ENCODE data around the gene SIGLEC12. TPM values are rescaled to one million over a fixed set of nuclear protein-coding genes. Genes with fewer than 3 reads are reported as not detected.

Gene SIGLEC12
- not detected in 3 replicates for total RNA-seq
- long read RNA-seq = 0 reads

DNA sequence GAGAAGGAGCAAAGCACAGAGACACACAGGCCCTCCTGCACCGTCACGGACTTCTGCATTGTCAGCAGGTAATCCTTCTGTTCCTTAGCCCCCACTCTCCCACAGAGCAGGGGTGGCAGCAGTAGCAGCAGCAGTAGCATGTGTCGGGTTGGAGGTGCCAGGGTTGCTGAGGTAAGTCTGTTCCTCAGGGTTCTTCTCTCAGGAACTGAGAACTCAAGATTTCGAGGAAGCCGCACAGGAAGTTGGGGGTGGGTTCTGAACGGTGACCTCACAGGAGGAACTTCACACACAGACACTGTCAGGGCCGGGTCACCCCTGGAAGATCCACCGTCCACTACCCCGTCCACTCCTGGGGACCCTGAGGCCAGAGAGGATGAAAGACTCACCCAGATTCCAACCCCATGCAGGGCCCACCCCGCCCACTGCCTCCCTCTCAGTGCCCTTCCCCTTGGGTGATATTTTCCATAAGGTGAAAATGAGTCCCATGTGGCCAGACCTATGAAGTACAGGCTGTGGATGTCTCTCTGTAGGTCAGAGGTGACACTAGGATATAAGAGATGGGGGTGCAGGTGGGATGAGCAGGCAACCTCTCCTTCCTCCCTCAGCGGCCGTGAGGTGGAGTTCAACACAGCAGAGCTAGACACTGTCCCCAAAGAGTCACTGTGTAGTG is at the start of gene SIGLEC12:
Gene SIGLEC12 (minus strand): TSS at position 207 of the 670 bp plus-strand sequence. CDS start 67 bp downstream, at position 140.
- Mint-ChIP-seq H3K27me3 (ENCODE audit: low read depth) (no peaks in the 10 kb centered on the region), H3K4me1 (ENCODE audit: low read depth) (no peaks in the 10 kb centered on the region), H3K27ac (ENCODE audit: unreplicated experiment) (no peak within 1 kb of the TSS), H3K9me3 (ENCODE audit: low read depth) (peaks cover 14% of the 10 kb centered on the region), H3K4me3 (ENCODE audit: unreplicated experiment) (no peak within 1 kb of the TSS), H3K36me3 (ENCODE audit: low read depth) (no peaks in the 10 kb centered on the region)
- TF ChIP-seq, protein P1, sequence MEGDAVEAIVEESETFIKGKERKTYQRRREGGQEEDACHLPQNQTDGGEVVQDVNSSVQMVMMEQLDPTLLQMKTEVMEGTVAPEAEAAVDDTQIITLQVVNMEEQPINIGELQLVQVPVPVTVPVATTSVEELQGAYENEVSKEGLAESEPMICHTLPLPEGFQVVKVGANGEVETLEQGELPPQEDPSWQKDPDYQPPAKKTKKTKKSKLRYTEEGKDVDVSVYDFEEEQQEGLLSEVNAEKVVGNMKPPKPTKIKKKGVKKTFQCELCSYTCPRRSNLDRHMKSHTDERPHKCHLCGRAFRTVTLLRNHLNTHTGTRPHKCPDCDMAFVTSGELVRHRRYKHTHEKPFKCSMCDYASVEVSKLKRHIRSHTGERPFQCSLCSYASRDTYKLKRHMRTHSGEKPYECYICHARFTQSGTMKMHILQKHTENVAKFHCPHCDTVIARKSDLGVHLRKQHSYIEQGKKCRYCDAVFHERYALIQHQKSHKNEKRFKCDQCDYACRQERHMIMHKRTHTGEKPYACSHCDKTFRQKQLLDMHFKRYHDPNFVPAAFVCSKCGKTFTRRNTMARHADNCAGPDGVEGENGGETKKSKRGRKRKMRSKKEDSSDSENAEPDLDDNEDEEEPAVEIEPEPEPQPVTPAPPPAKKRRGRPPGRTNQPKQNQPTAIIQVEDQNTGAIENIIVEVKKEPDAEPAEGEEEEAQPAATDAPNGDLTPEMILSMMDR (IDR thresholded peaks at IDR 0.05) = no peak
- DNase-seq (ENCODE audit: low spot score) = no peak

DNA sequence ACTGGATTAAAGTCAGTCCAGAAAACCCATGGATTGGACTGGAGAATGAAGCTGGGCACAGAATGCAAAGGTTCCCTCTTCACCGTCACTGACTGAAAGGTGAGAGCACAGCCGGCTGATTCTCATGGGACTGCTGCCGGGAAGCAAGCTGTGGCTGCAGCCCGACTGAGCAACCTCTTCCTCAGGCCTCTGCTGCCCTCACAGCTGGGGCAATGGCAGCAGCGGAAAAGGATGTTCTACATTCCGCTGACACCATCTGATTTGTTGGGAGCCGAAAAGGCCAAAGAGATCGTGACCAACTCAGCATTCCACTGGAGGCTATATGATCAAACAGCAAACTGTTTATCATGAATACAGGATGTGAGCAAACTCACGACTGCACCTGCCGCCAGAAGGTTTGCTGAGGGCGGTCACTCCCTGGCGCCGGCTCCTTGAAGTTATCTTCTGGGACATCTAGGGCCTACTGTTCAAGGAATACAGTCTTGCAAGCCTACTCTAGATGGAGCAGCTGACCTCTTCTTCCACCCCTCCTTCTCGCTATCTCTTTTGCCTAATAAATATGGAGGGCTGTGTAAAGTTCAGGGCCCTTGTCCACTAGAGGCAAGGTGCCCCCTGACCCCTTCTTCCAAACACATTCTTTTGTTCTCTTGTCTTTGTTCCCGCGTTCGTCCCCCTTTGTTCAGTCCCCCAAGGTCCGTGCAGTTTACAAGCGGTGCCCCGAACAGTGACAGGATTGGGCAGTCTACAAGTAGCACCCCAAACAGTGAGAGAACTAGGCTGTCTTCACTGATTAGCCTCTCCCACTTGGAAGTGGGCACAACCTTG is 49.5 kb upstream of the SIGLEC12 start:
- no peak for DNase-seq (ENCODE audit: low spot score)
- no peaks in the 10 kb centered on the region for H3K27me3 Mint-ChIP-seq (ENCODE audit: low read depth)
- no peaks in the 10 kb centered on the region for H3K4me1 Mint-ChIP-seq (ENCODE audit: low read depth)
- no peak overlapping the region for H3K27ac Mint-ChIP-seq (ENCODE audit: unreplicated experiment)
- TF ChIP-seq, protein P1 (IDR thresholded peaks at IDR 0.05) = no peak
- H3K4me3 Mint-ChIP-seq (ENCODE audit: unreplicated experiment) = no peak overlapping the region
- H3K9me3 Mint-ChIP-seq (ENCODE audit: low read depth) = peaks cover 3% of the 10 kb centered on the region
- H3K36me3 Mint-ChIP-seq (ENCODE audit: low read depth) = no peaks in the 10 kb centered on the region

DNA sequence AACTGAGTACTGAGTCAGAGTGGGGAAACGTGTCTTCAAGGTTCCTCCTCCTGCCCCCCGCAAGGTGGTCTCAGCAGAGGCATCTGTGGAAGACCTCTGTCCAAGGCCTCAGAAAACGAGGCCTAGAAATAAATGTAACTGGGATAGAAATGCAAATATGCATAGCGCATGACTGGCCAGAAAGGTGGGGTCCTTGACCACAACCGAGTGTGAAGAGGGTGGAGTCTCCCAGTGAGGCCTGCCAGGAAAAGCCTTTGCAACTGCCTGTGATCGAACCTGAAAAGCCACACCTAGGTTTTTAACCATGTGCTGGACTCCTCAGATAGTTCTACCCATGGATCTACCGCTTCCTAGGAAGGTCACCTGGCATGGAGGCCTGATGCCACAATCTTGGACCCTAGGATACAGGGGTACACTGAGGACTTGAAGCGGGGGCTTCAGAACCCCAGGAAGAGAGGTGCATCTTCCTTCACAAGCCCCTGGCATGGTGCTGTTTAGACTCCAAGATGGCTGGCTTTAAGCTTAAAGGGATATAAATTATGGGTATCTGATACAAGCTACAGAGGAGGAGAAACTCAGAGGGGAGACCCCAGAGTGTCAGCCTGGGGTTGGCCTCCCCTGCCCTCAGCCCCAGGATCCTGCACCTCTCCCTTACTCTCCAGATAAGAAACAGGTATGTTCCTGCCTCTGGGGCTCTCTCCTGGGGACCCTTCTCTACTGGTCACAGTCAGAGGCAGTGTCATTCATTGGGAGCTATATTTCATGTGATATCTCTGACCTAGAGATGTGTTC is 48.1 kb upstream of the SIGLEC12 start:
- Mint-ChIP-seq H3K27ac (ENCODE audit: unreplicated experiment) (no peak overlapping the region), H3K4me3 (ENCODE audit: unreplicated experiment) (no peak overlapping the region), H3K36me3 (ENCODE audit: low read depth) (no peaks in the 10 kb centered on the region), H3K27me3 (ENCODE audit: low read depth) (no peaks in the 10 kb centered on the region), H3K4me1 (ENCODE audit: low read depth) (no peaks in the 10 kb centered on the region), H3K9me3 (ENCODE audit: low read depth) (peaks cover 3% of the 10 kb centered on the region)
- DNase-seq (ENCODE audit: low spot score) = no peak
- TF ChIP-seq, protein P1 (IDR thresholded peaks at IDR 0.05) = no peak

DNA sequence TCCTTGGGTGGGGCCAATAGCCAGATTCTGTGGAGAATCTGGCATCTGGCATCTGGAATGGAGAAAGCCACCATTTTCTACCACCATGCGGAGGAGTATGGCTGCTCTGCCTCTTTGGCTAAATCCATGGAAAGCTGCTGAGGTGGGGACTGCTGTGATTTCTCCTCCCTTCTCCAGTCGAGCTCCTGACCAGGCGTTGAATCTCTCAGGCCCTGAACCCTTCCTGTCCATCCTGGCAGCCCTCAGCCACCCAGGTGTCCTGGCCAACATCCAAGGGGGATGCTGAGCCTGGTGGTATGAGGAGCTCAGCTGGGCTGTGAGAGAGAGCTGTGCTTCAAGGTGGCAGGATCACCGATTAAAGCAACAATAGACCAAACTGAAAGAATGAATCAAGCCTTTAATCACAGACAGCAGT is 47.3 kb upstream of the SIGLEC12 start:
- no peak overlapping the region for H3K4me3 Mint-ChIP-seq (ENCODE audit: unreplicated experiment)
- H3K4me1 Mint-ChIP-seq (ENCODE audit: low read depth) = no peaks in the 10 kb centered on the region
- TF ChIP-seq, protein P1 (IDR thresholded peaks at IDR 0.05) = no peak
- H3K27ac Mint-ChIP-seq (ENCODE audit: unreplicated experiment) = no peak overlapping the region
- H3K27me3 Mint-ChIP-seq (ENCODE audit: low read depth) = no peaks in the 10 kb centered on the region
- DNase-seq (ENCODE audit: low spot score) = no peak
- no peaks in the 10 kb centered on the region for H3K36me3 Mint-ChIP-seq (ENCODE audit: low read depth)
- H3K9me3 Mint-ChIP-seq (ENCODE audit: low read depth) = peaks cover 3% of the 10 kb centered on the region

DNA sequence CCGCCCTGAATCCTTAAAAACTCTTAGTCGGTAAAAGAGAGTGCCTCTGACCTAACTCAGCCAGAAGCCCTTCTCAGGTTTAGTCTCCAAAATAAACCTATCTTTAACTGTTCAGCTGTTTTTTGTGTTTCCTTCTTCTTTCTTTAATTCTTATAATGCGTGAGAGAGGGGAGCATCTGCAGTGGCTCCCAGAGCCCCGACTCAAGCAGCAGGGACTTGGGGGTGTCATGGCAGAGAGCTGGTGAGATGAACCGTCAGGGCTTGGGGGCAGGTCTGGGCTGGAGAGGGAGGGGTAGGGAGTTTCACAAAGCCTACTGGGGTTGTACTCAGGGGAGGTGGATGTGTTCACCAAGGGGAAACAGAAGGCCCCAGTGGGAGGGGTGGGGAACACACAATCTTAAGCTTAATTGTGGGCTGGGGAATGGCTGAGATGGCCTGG is 46.6 kb upstream of the SIGLEC12 start:
- TF ChIP-seq, protein P1 (IDR thresholded peaks at IDR 0.05) = no peak
- Mint-ChIP-seq H3K4me1 (ENCODE audit: low read depth) (no peaks in the 10 kb centered on the region), H3K27ac (ENCODE audit: unreplicated experiment) (no peak overlapping the region), H3K9me3 (ENCODE audit: low read depth) (peaks cover 3% of the 10 kb centered on the region), H3K27me3 (ENCODE audit: low read depth) (no peaks in the 10 kb centered on the region), H3K4me3 (ENCODE audit: unreplicated experiment) (no peak overlapping the region), H3K36me3 (ENCODE audit: low read depth) (no peaks in the 10 kb centered on the region)
- no peak for DNase-seq (ENCODE audit: low spot score)

Data from chondrocyte (in vitro differentiated cells).